OCI-LY7 (cell line): ENCODE results near the gene PHLDA3. TPM values are rescaled to one million over a fixed set of nuclear protein-coding genes. Genes with fewer than 3 reads are reported as not detected.

Experiments used
- BruUV-seq: library from RNA; stranded (reverse); fragments of 400-500 nt; replicated peaks from 2 replicates; lab custom pipeline; 2021; lab: Mats Ljungman, UMichigan
- CTCF ChIA-PET: fragments of 300-600 bp; sonication (Branson Sonifier 250); formaldehyde crosslinking; loops from one replicate; lab custom pipeline; 2022; ENCODE audit warnings: antibody characterized with exemption; ENCODE audit not compliant: unreplicated experiment; lab: Charles Lee
- POLR2A ChIA-PET: fragments of 300-600 bp; sonication (Branson Sonifier 250); formaldehyde crosslinking; loops from one replicate; lab custom pipeline; 2022; ENCODE audit warnings: antibody characterized with exemption; lab: Charles Lee
- DNase-seq: peaks from one replicate; pipeline ENCODE4 v3.0.0-alpha.2; 2015; ENCODE audit warnings: low spot score
- H2AFZ ChIP-seq: fragments of 200-600 bp; sonication (generic), shearing (Covaris generic); 2 replicates; pipeline ENCODE4 v1.6.1; 2014; ENCODE audit warnings: mild to moderate bottlenecking, antibody characterized with exemption, low read length, moderate library complexity
- H3K27ac ChIP-seq: fragments of 200-600 bp; sonication (generic); 2 replicates; pipeline ENCODE4 v1.5.1; 2014; ENCODE audit warnings: mixed run types, low read depth, mild to moderate bottlenecking, moderate library complexity, low read length, inconsistent platforms; ENCODE audit not compliant: poor library complexity, severe bottlenecking
- H3K36me3 ChIP-seq: fragments of 200-600 bp; sonication (generic); 2 replicates; pipeline ENCODE4 v1.6.1; 2014; ENCODE audit warnings: mild to moderate bottlenecking, antibody characterized with exemption, low read length, moderate library complexity, mixed read lengths; ENCODE audit not compliant: insufficient read depth
- H3K4me1 ChIP-seq: fragments of 200-600 bp; sonication (generic); 2 replicates; pipeline ENCODE4 v1.5.1; 2014; ENCODE audit warnings: mild to moderate bottlenecking, low read length; ENCODE audit not compliant: insufficient read depth, poor library complexity, severe bottlenecking
- H3K4me2 ChIP-seq: fragments of 200-600 bp; sonication (generic); 2 replicates; pipeline ENCODE4 v1.6.1; 2014; ENCODE audit warnings: mild to moderate bottlenecking, low read length
- H3K4me3 ChIP-seq: fragments of 200-600 bp; sonication (generic); 2 replicates; pipeline ENCODE4 v1.5.1; 2014; ENCODE audit warnings: mild to moderate bottlenecking, low read depth, low read length; ENCODE audit not compliant: poor library complexity, severe bottlenecking
- H3K79me2 ChIP-seq: fragments of 200-600 bp; sonication (generic); 2 replicates; pipeline ENCODE4 v1.6.1; 2016; ENCODE audit warnings: low read depth, mild to moderate bottlenecking, low read length, moderate library complexity, mixed read lengths; ENCODE audit not compliant: insufficient read depth
- H3K9me2 ChIP-seq: fragments of 200-600 bp; sonication (generic); 2 replicates; pipeline ENCODE4 v1.6.1; 2016; ENCODE audit warnings: mild to moderate bottlenecking, low read length, mixed read lengths; ENCODE audit not compliant: insufficient read depth
- H3K9me3 ChIP-seq: fragments of 200-600 bp; sonication (generic); 2 replicates; pipeline ENCODE4 v1.6.1; 2014; ENCODE audit warnings: mild to moderate bottlenecking, mixed run types, low read length, mixed read lengths
- H4K20me1 ChIP-seq: fragments of 200-600 bp; sonication (generic); 2 replicates; pipeline ENCODE4 v1.6.1; 2014; ENCODE audit warnings: mild to moderate bottlenecking, antibody characterized with exemption, low read length, moderate library complexity, mixed read lengths; ENCODE audit not compliant: insufficient read depth
- EZH2phosphoT487 ChIP-seq: fragments of 200-600 bp; sonication (generic); IDR thresholded peaks from 2 replicates; pipeline ENCODE4 v1.6.1; 2018; ENCODE audit warnings: low read depth, borderline replicate concordance, mild to moderate bottlenecking, mixed run types, antibody characterized with exemption, low read length, moderate library complexity, mixed read lengths
- intact Hi-C: fragments of 100-400 bp; cut with micrococcal nuclease; formaldehyde crosslinking; loops from one replicate; pipeline ENCODE4 v1.10.0; 2022; ENCODE audit not compliant: unreplicated experiment
- total RNA-seq, 2 experiments: library from RNA; depleted of rRNA in 1 of 2; stranded (reverse); fragments of >200 nt in 1 of 2; shearing (Covaris generic) in 1 of 2; gene quantifications; 2 replicates each; pipeline ENCODE4 v1.2.3, GENCODE V29; 2014 to 2022
- TF ChIP-seq, protein P1 (sequence below): fragments of 200-600 bp; sonication (generic); conservative IDR thresholded peaks from 2 replicates; pipeline ENCODE4 v1.5.1; 2014; ENCODE audit warnings: mild to moderate bottlenecking, antibody characterized with exemption, low read length, moderate library complexity, mixed read lengths

The PHLDA3 gene
- total RNA-seq, 2 experiments from 2014 or later, result not detected

DNA sequence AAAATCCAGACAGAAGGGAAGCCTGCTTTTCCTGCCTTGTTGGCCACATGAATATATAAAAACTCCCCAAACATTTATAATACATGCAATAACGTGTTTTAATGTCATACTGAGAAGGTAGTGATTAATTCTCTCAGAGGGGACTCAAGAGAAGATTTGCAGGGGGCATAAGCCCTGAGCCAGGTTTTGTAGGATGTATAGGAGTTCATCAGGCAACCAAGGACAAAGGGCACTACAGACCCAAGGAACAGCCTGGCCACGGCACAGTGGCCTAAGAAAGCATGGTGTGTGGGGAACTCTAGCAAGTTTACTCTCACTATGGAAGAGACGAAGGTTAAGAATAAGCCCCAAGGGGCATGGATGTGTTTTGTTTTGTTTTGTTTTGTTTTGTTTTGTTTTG, 32.0 kb downstream of the PHLDA3 start:
- ChIA-PET POLR2A (interaction anchor here (1.3 kb wide), 1 partner anchor 14 kb away, joined by 3 read pairs; no protein-coding TSS in a partner anchor), CTCF (no interaction called here)
- Histone ChIP-seq H3K4me2 (no peak overlapping the region), H3K27ac (no peak overlapping the region), H2AFZ (no peak overlapping the region), H3K79me2 (no peaks in the 10 kb centered on the region), H3K9me2 (no peaks in the 10 kb centered on the region), H3K9me3 (peaks cover 12% of the 10 kb centered on the region), H4K20me1 (no peaks in the 10 kb centered on the region), H3K4me1 (peaks cover 34% of the 10 kb centered on the region), H3K36me3 (no peaks in the 10 kb centered on the region; the same call in 1 of the 2 replicates), H3K4me3 (no peak overlapping the region)
- DNase-seq, result no peak
- TF ChIP-seq, protein P1, sequence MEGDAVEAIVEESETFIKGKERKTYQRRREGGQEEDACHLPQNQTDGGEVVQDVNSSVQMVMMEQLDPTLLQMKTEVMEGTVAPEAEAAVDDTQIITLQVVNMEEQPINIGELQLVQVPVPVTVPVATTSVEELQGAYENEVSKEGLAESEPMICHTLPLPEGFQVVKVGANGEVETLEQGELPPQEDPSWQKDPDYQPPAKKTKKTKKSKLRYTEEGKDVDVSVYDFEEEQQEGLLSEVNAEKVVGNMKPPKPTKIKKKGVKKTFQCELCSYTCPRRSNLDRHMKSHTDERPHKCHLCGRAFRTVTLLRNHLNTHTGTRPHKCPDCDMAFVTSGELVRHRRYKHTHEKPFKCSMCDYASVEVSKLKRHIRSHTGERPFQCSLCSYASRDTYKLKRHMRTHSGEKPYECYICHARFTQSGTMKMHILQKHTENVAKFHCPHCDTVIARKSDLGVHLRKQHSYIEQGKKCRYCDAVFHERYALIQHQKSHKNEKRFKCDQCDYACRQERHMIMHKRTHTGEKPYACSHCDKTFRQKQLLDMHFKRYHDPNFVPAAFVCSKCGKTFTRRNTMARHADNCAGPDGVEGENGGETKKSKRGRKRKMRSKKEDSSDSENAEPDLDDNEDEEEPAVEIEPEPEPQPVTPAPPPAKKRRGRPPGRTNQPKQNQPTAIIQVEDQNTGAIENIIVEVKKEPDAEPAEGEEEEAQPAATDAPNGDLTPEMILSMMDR, result no peak
- no peak for TF ChIP-seq EZH2phosphoT487
- intact Hi-C loops, result no loop called here
- no TSS peak for BruUV-seq

DNA sequence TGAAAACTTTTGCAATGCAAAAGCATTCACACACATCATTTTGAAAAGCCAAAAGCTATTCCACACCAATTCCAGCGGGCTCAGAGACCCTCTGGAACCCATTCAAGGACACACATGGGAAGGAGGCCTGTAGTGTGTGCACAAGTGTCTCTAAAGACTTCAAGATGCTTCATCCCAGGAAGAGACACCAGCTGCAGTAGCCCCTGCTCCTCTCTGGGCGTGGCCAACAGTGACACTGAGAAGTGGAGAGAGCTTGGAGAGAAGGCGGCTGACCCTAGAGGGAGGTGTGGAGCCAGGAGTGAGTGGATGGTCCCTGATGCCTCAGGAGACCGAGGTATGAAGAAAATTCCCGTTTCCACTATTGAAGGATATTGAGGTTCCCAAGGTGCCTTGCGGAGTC, 32.6 kb downstream of the PHLDA3 start:
- Histone ChIP-seq H3K9me3 (peaks cover 8% of the 10 kb centered on the region), H3K79me2 (no peaks in the 10 kb centered on the region), H3K36me3 (no peaks in the 10 kb centered on the region; the same call in 1 of the 2 replicates), H2AFZ (peak overlapping the region; percentile 61; the same call in 1 of the 2 replicates), H3K4me2 (peak overlapping the region; percentile 43; the same call in 1 of the 2 replicates), H3K27ac (no peak overlapping the region), H3K9me2 (no peaks in the 10 kb centered on the region), H3K4me3 (no peak overlapping the region), H4K20me1 (no peaks in the 10 kb centered on the region), H3K4me1 (peaks cover 34% of the 10 kb centered on the region)
- POLR2A ChIA-PET, result interaction anchor here (0.7 to 1.3 kb wide), 2 partner anchors 13 to 30 kb away, joined by 3 read pairs; no protein-coding TSS in a partner anchor
- no peak for DNase-seq
- CTCF ChIA-PET, result interaction anchor here (1.1 to 1.2 kb wide), 2 partner anchors 11 to 46 kb away, joined by 3 to 7 read pairs; no protein-coding TSS in a partner anchor
- no TSS peak for BruUV-seq
- intact Hi-C loops, result no loop called here
- TF ChIP-seq, protein P1, result no peak
- no peak for TF ChIP-seq EZH2phosphoT487

DNA sequence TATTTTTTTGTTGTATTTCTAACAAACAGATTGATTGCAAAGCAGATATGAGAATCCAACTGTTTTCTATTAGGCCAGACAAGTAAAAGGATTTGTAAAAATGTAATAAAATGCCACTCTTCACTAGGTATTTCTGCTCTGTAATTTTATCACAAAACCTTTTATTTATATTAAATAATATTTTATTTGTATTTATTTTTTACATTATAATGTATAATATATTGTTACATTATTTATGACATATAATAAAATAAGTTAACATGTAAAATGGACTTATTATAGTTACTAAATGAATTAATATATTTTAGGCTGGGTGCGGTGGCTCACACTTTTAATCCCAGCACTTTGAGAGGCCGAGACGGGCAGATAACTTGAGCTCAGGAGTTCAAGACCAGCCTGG, 34.7 kb downstream of the PHLDA3 start:
- Histone ChIP-seq H3K9me3 (no peaks in the 10 kb centered on the region), H4K20me1 (no peaks in the 10 kb centered on the region), H3K79me2 (no peaks in the 10 kb centered on the region), H2AFZ (no peak overlapping the region), H3K27ac (no peak overlapping the region), H3K9me2 (no peaks in the 10 kb centered on the region), H3K4me1 (peaks cover 18% of the 10 kb centered on the region), H3K4me3 (no peak overlapping the region), H3K36me3 (no peaks in the 10 kb centered on the region), H3K4me2 (no peak overlapping the region)
- ChIA-PET POLR2A (no interaction called here), CTCF (no interaction called here)
- DNase-seq, result no peak
- no TSS peak for BruUV-seq
- intact Hi-C loops, result no loop called here
- TF ChIP-seq EZH2phosphoT487, result no peak
- TF ChIP-seq, protein P1, result no peak
